ENCODE results near the gene VOPP1. TPM values are rescaled to one million over a fixed set of nuclear protein-coding genes. Genes with fewer than 3 reads are reported as not detected.

VOPP1 gene
- total and polyA plus RNA-seq, 12 donors = 9.3 to 42.9 (median 22.8) TPM

- Histone ChIP-seq H3K27me3 (no peaks in the 10 kb centered on the region), H3K4me1 (peaks cover 2 to 56% (median 32%) of the 10 kb centered on the region in 9 donors), H3K9me3 (no peaks in the 10 kb centered on the region), H3K4me3 (no peak overlapping the region), H3K36me3 (peaks cover 0 to 69% (median 0%) of the 10 kb centered on the region in 9 donors), H3K27ac (no peak overlapping the region)
- TF ChIP-seq CTCF (IDR thresholded peaks at IDR 0.05) = no peak
- DNase-seq (no peak), ATAC-seq (no peak)
- 91 to 92% methylated on average over 12 of the region's 12 CpGs for WGBS, 2 donors
- intact Hi-C loops (cut with DNase I) = no loop called here
These were observed 72.7 kb downstream of the VOPP1 start for GRCh38 chr7:55499591-55499990.

- no peaks in the 10 kb centered on the region for H3K27me3 ChIP-seq
- ATAC-seq (no peak), DNase-seq (no peak)
- H3K4me3 ChIP-seq = no peak overlapping the region
- peaks cover 0 to 77% (median 0%) of the 10 kb centered on the region in 9 donors for H3K36me3 ChIP-seq
- WGBS, 2 donors = 87% methylated on average over 4 of the region's 4 CpGs
- TF ChIP-seq CTCF (IDR thresholded peaks at IDR 0.05) = no peak
- no peak overlapping the region for H3K27ac ChIP-seq
- intact Hi-C loops (cut with DNase I) = no loop called here
- no peaks in the 10 kb centered on the region for H3K9me3 ChIP-seq
- H3K4me1 ChIP-seq = peaks cover 0 to 48% (median 24%) of the 10 kb centered on the region in 9 donors
These were observed 73.5 kb downstream of the VOPP1 start for GRCh38 chr7:55498770-55499169.

GRCh38 chr7:55498142-55498541, 74.2 kb downstream of the VOPP1 start:
- H3K4me1 ChIP-seq = peaks cover 0 to 46% (median 23%) of the 10 kb centered on the region in 9 donors
- H3K27me3 ChIP-seq = no peaks in the 10 kb centered on the region
- ATAC-seq (no peak), DNase-seq (no peak)
- 84 to 88% methylated on average over 7 of the region's 7 CpGs for WGBS, 2 donors
- H3K36me3 ChIP-seq = peaks cover 0 to 75% (median 0%) of the 10 kb centered on the region in 9 donors
- H3K27ac ChIP-seq = no peak overlapping the region
- intact Hi-C loops (cut with DNase I) = no loop called here
- H3K9me3 ChIP-seq = no peaks in the 10 kb centered on the region
- H3K4me3 ChIP-seq = no peak overlapping the region
- no peak for TF ChIP-seq CTCF (IDR thresholded peaks at IDR 0.05)

- intact Hi-C loops (cut with DNase I) = no loop called here
- H3K36me3 ChIP-seq = peaks cover 0 to 76% (median 0%) of the 10 kb centered on the region in 9 donors
- H3K4me1 ChIP-seq = peaks cover 0 to 41% (median 22%) of the 10 kb centered on the region in 9 donors
- H3K9me3 ChIP-seq = no peaks in the 10 kb centered on the region
- TF ChIP-seq CTCF (IDR thresholded peaks at IDR 0.05) = no peak
- H3K4me3 ChIP-seq = no peak overlapping the region
- ATAC-seq (no peak), DNase-seq (no peak)
- H3K27me3 ChIP-seq = no peaks in the 10 kb centered on the region
- no peak overlapping the region for H3K27ac ChIP-seq
- 97 to 99% methylated on average over 7 of the region's 7 CpGs for WGBS, 2 donors
These were observed 74.8 kb downstream of the VOPP1 start for GRCh38 chr7:55497521-55497920.
